Breast epithelium (tissue), 3 donors: ENCODE measurements around the gene TMEM204.

Source experiments
- CTCF ChIP-seq, 3 donors: fragments of 450-650 bp; IDR thresholded peaks; one replicate each; pipeline ENCODE4 v1.5.1; 2016 to 2017; ENCODE audit warnings: antibody characterized with exemption in 3 of 3, mild to moderate bottlenecking in 3 of 3, moderate library complexity in 3 of 3
- POLR2A ChIP-seq: fragments of 450-650 bp; IDR thresholded peaks from one replicate; pipeline ENCODE4 v1.6.1; 2016; ENCODE audit warnings: antibody characterized with exemption, mild to moderate bottlenecking, moderate library complexity
- POLR2AphosphoS5 ChIP-seq, 3 donors: sonication (generic); formaldehyde crosslinking; IDR thresholded peaks; one replicate each; pipeline ENCODE4 v1.6.1; 2017; ENCODE audit warnings: antibody characterized with exemption in 3 of 3

GRCh38 chr16:1550696-1551095 lies 17.2 kb downstream of the TMEM204 start:
- TF ChIP-seq CTCF (IDR thresholded peaks at IDR 0.05) (no peak), POLR2A (no peak), POLR2AphosphoS5 (IDR thresholded peaks at IDR 0.05) (no peak)
